ENCODE results near the gene UBE2N.
"Not testable (repeated sequence)": the region's sequence is repeated elsewhere in the genome, so short reads cannot be mapped to it uniquely, and the experiment has no call there.

UBE2N gene

DNA sequence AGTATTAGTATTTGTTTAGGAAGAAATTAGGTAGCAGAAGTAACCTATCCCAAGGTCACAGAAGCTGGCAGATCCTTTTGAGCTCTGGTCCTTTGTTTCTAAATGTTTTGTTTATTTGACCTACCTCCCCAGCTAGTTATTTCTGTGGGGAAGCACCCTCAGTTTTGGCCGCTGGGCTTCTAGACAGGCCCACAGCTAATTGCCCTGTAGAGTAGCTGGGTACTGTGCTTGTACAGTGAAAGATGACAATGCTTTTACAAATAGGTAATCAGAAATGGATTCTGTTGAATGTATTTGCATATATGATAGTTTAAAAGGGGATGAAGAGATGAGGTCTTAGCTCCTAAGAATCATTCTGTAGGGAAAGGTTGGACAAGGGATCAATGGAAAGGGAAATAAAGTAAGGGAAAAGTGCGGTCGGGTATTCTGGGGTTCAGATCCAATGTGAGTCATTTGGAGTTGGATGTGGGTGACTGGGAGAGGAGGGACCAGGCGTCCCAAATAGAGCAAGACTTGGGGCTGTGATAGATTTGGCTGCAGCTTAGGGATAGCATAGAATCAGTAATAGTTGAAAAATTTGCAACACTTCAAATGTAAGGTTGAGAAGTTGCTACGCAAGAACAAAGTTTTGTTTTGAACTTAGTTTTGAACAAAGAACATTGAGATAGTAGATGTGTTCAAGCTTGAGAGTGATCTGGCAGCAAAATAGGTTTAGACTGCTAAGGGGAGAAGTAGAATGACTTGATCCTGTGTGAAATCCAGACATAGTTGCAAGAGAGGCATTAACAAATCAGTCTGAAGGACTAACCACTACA lies 60.4 kb downstream of the UBE2N start:
- Histone ChIP-seq H3K36me3 (no peaks in the 10 kb centered on the region), H3K4me3 (ENCODE audit: low read depth in 1 of 2, low read length in 1 of 2) (peak overlapping the region in 1 of 2 experiments; percentile 0), H3K27me3 (no peaks in the 10 kb centered on the region), H3K27ac (no peak overlapping the region), H3K9me3 (no peaks in the 10 kb centered on the region), H3K4me1 (ENCODE audit: control insufficient read depth in 1 of 2, insufficient read depth in 1 of 2, low read depth in 1 of 2, low read length in 1 of 2) (peaks cover 43 to 45% of the 10 kb centered on the region in 2 experiments)
- TF ChIP-seq, protein P1, sequence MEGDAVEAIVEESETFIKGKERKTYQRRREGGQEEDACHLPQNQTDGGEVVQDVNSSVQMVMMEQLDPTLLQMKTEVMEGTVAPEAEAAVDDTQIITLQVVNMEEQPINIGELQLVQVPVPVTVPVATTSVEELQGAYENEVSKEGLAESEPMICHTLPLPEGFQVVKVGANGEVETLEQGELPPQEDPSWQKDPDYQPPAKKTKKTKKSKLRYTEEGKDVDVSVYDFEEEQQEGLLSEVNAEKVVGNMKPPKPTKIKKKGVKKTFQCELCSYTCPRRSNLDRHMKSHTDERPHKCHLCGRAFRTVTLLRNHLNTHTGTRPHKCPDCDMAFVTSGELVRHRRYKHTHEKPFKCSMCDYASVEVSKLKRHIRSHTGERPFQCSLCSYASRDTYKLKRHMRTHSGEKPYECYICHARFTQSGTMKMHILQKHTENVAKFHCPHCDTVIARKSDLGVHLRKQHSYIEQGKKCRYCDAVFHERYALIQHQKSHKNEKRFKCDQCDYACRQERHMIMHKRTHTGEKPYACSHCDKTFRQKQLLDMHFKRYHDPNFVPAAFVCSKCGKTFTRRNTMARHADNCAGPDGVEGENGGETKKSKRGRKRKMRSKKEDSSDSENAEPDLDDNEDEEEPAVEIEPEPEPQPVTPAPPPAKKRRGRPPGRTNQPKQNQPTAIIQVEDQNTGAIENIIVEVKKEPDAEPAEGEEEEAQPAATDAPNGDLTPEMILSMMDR (IDR thresholded peaks at IDR 0.05) = no peak

DNA sequence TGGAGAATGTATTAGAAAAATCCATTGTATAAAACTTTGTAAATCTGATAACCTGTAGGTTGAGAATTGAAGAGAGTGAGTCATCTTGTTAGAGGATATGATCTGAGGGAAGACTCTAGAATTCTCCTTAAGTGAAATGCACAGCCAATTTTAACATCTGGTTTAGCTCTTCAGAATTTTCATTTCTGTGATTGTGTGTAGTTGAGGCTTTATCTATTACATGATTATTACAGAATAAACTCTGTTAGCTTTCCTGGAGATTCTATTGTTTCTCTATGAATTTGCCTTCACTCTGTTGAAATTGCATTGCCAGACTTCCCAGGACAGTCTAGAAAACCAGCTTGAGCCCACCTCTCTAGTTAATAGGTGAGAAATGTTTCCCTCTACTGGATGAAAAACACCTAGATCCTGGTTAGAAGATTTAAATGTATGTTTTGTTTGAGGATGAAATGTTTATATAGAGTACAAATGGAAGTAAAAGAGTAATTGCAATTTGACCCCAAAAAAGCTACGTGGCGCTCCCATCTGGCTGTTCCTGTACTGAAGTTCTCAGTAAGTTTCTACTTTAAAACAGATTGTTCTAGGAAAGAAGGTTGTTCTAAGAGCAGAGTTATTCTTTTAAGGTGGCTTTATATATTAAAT lies 61.1 kb downstream of the UBE2N start:
- Histone ChIP-seq H3K4me3 (ENCODE audit: low read depth in 1 of 2, low read length in 1 of 2) (peak overlapping the region; percentile 0 to 12), H3K36me3 (no peaks in the 10 kb centered on the region), H3K9me3 (no peaks in the 10 kb centered on the region), H3K27me3 (no peaks in the 10 kb centered on the region), H3K27ac (no peak overlapping the region), H3K4me1 (ENCODE audit: control insufficient read depth in 1 of 2, insufficient read depth in 1 of 2, low read depth in 1 of 2, low read length in 1 of 2) (peaks cover 43 to 46% of the 10 kb centered on the region in 2 experiments)
- TF ChIP-seq, protein P1 (IDR thresholded peaks at IDR 0.05) = no peak

DNA sequence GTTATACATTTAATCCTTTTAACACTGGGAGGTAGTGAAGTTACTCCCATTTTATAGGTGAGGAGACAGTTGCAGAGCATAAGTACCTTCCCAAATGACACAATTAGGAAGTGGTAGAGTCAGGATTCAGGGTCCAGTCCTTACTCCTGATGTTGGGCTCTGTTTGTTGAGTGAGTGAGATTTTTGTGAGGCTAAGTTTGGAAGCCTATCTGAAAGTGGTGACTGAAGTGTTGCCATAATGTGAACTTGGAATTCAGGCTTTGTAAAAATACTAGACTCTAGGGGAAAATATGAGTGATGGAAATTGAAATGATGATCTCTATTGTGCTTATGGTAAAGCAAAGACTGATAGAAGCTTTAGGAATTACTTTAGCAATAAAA lies 61.8 kb downstream of the UBE2N start:
- no peaks in the 10 kb centered on the region for H3K27me3 ChIP-seq
- H3K27ac ChIP-seq = peak overlapping the region; percentile 81
- H3K4me3 ChIP-seq (ENCODE audit: low read depth in 1 of 2, low read length in 1 of 2) = peak overlapping the region; percentile 87 to 95
- H3K9me3 ChIP-seq = no peaks in the 10 kb centered on the region
- TF ChIP-seq, protein P1 (IDR thresholded peaks at IDR 0.05) = no peak
- H3K36me3 ChIP-seq = no peaks in the 10 kb centered on the region
- peaks cover 43 to 46% of the 10 kb centered on the region in 2 experiments for H3K4me1 ChIP-seq (ENCODE audit: control insufficient read depth in 1 of 2, insufficient read depth in 1 of 2, low read depth in 1 of 2, low read length in 1 of 2)

DNA sequence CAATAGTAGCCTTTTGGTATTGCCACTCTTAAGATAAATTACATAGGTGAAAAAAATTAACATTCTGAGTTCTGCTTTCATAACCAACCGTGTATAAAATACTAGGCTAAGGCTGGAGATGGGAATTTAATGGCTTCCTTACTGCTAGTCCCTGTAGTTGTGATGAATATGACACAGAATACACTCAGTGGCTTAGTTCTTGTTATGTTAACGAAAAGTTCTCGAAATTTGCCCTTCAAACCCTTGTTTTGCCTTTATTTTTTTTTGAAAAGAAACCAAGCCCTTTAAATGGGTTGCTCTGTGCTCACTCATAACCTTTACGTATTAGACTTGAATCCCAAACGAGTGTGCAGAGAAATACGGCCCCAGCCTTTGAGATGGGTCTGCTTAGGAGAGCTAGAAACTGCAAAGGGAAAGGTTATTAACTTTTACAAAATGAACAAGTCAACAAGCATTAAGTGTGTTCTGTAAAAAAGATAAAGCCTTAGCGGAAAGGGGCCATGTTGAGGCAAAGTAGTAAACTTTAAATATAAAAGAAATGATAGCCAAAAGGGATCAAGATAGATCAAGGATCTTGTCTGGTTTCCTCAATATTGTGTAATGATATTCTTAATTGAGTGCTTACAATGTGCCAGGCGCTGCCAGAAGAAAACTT lies 62.3 kb downstream of the UBE2N start:
- TF ChIP-seq, protein P1 (IDR thresholded peaks at IDR 0.05) = no peak
- Histone ChIP-seq H3K27ac (peak overlapping the region; percentile 81), H3K4me1 (ENCODE audit: control insufficient read depth in 1 of 2, insufficient read depth in 1 of 2, low read depth in 1 of 2, low read length in 1 of 2) (peaks cover 43 to 46% of the 10 kb centered on the region in 2 experiments), H3K4me3 (ENCODE audit: low read depth in 1 of 2, low read length in 1 of 2) (peak overlapping the region; percentile 87 to 95), H3K27me3 (no peaks in the 10 kb centered on the region), H3K9me3 (no peaks in the 10 kb centered on the region), H3K36me3 (no peaks in the 10 kb centered on the region)

DNA sequence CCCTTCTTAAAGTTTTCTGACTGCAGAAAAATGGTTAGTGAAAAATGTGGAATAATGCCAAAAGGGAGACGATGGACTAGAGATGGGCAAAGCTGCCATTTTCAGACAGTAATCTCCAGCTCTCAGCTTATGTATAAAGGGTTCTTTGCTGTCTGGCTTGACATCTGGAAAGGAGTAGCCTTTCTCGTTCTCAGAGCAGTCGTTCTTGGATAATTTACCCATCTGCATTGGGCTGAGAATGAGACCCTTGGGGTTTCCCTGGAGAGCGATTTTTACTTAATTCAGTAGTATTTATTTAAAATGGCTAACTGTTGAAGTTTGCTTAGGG lies 62.8 kb downstream of the UBE2N start:
- TF ChIP-seq, protein P1 (IDR thresholded peaks at IDR 0.05) = no peak
- Histone ChIP-seq H3K36me3 (no peaks in the 10 kb centered on the region), H3K4me3 (ENCODE audit: low read depth in 1 of 2, low read length in 1 of 2) (peak overlapping the region; percentile 87 to 95), H3K27ac (peak overlapping the region; percentile 81), H3K4me1 (ENCODE audit: control insufficient read depth in 1 of 2, insufficient read depth in 1 of 2, low read depth in 1 of 2, low read length in 1 of 2) (peaks cover 43 to 46% of the 10 kb centered on the region in 2 experiments), H3K27me3 (no peaks in the 10 kb centered on the region), H3K9me3 (no peaks in the 10 kb centered on the region)

DNA sequence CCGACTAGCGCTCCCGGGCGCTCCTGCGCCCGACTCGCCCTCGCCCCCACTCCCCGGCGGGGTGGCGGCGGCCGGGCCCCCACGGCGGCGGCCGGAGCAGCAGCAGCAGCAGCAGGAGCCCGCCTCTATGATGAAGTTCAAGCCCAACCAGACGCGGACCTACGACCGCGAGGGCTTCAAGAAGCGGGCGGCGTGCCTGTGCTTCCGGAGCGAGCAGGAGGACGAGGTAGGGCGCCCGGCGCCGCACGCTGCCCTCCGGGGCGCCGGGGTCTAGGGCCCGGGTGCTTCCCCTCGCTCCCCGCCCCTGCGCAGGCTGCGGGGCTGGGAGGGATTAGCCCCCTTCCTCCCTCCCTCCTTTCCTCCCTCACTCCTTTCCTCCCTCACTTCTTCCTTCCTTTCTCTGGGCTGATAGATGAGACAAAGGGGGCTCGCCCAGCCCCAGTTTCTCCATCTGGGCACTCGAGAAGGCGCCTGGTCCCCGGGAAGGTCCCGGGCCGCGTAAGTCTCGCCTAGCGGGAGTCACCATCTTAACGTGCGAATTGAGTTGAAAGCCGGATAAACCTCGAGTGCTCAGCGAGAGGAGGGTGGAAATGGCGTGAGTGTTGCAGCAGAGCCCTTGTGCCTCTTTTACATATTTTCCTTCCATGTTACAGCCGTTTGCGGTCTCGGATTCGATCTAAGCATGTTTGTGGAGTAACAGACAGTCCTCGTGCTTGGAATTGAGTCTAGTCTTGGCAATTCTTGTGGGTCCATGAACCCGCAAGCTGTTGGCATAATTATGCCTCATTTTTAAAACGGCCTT lies 63.4 kb downstream of the UBE2N start:
- H3K9me3 ChIP-seq, H3K36me3 ChIP-seq, H3K27me3 ChIP-seq: not testable (repeated sequence)
- Histone ChIP-seq H3K4me3 (ENCODE audit: low read depth in 1 of 2, low read length in 1 of 2) (peak overlapping the region; percentile 87 to 95), H3K27ac (peak overlapping the region; percentile 81), H3K4me1 (ENCODE audit: control insufficient read depth in 1 of 2, insufficient read depth in 1 of 2, low read depth in 1 of 2, low read length in 1 of 2) (peaks cover 40 to 46% of the 10 kb centered on the region in 2 experiments)
